Measurements from ENCODE around the gene PSME2. TPM values are rescaled to one million over a fixed set of nuclear protein-coding genes. Genes with fewer than 3 reads are reported as not detected.

PSME2 gene
- total RNA-seq, 1 donor from 2014 or later: 725 TPM

GRCh38 chr14:24179961-24180796 is 33.8 kb upstream of the PSME2 start:
- intact Hi-C loops (cut with micrococcal nuclease): no loop called here

- intact Hi-C loops (cut with micrococcal nuclease): no loop called here
Observed at GRCh38 chr14:24179294-24179960, 33.0 kb upstream of the PSME2 start.

GRCh38 chr14:24178399-24179178 is 32.2 kb upstream of the PSME2 start:
- intact Hi-C loops (cut with micrococcal nuclease): no loop called here

- intact Hi-C loops (cut with micrococcal nuclease): no loop called here
Observed at GRCh38 chr14:24177891-24178290, 31.5 kb upstream of the PSME2 start.

GRCh38 chr14:24177041-24177825 is 30.8 kb upstream of the PSME2 start:
- intact Hi-C loops (cut with micrococcal nuclease): no loop called here

- intact Hi-C loops (cut with micrococcal nuclease): no loop called here
Observed at GRCh38 chr14:24176599-24176998, 30.2 kb upstream of the PSME2 start.

- intact Hi-C loops (cut with micrococcal nuclease): no loop called here
Observed at GRCh38 chr14:24172871-24173281, 26.5 kb upstream of the PSME2 start.

- intact Hi-C loops (cut with micrococcal nuclease): no loop called here
Observed at GRCh38 chr14:24172261-24172860, 26.0 kb upstream of the PSME2 start.

- intact Hi-C loops (cut with micrococcal nuclease): no loop called here
Observed at GRCh38 chr14:24171422-24172260, 25.2 kb upstream of the PSME2 start, which contains the start of gene REC8. Gene REC8 (plus strand): TSS chr14:24172080. CDS start chr14:24172553, 473 bp downstream.

GRCh38 chr14:24167469-24168114 is 21.2 kb upstream of the PSME2 start:
- intact Hi-C loops (cut with micrococcal nuclease): no loop called here

GRCh38 chr14:24165785-24166184 is 19.4 kb upstream of the PSME2 start:
- intact Hi-C loops (cut with micrococcal nuclease): no loop called here

- intact Hi-C loops (cut with micrococcal nuclease): no loop called here
Observed at GRCh38 chr14:24164518-24164991, 18.1 kb upstream of the PSME2 start.

- intact Hi-C loops (cut with micrococcal nuclease): no loop called here
Observed at GRCh38 chr14:24162093-24162492, 15.7 kb upstream of the PSME2 start.

- intact Hi-C loops (cut with micrococcal nuclease): loop anchor here (1.0 to 2.0 kb wide), 9 partner anchors 14 to 102 kb away; partner anchors contain the start of genes CHMP4A, DCAF11, EMC9 and IPO4
Observed at GRCh38 chr14:24160850-24161804, 14.7 kb upstream of the PSME2 start, which contains the start of gene IRF9. Gene IRF9 (plus strand): TSS chr14:24161265. CDS start chr14:24162145, 880 bp downstream.

GRCh38 chr14:24160499-24160849 is 14.1 kb upstream of the PSME2 start:
- intact Hi-C loops (cut with micrococcal nuclease): loop anchor here (2.0 kb wide), 1 partner anchor 102 kb away; no protein-coding TSS in a partner anchor

GRCh38 chr14:24159777-24160498 is 13.5 kb upstream of the PSME2 start:
- intact Hi-C loops (cut with micrococcal nuclease): loop anchor here (2.0 kb wide), 1 partner anchor 101 kb away; no protein-coding TSS in a partner anchor

GRCh38 chr14:24157331-24157730 is 10.9 kb upstream of the PSME2 start:
- intact Hi-C loops (cut with micrococcal nuclease): no loop called here

Measured in T-helper 2 cell treated with Interferon-gamma antibody and Interleukin-4, amounts not matched to agents 100 ng/mL and 5 ng/mL, for 36 hours (primary cell).